Fibroblast of lung (primary cell): Measurements from ENCODE around the gene PRPH. TPM values are rescaled to one million over a fixed set of nuclear protein-coding genes. Genes with fewer than 3 reads are reported as not detected.

Experiments used
- DNase-seq, 2 donors: peaks; one replicate each; pipeline versions ENCODE4 v3.0.0 to v3.0.0-alpha.2; 2010; ENCODE audit warnings: low read depth in 2 of 2
- H2AFZ ChIP-seq: 2 replicates; pipeline ENCODE4 v1.5.1; 2012; ENCODE audit warnings: low read length, control low read depth, inconsistent platforms
- H3K27ac ChIP-seq: 2 replicates; pipeline ENCODE4 v1.5.1; 2011; ENCODE audit warnings: low read length, control low read depth; ENCODE audit not compliant: insufficient read depth
- H3K27me3 ChIP-seq: 2 replicates; pipeline ENCODE4 v1.5.1; 2011; ENCODE audit warnings: mild to moderate bottlenecking, low read length; ENCODE audit not compliant: control insufficient read depth, insufficient read depth
- H3K36me3 ChIP-seq: 2 replicates; pipeline ENCODE4 v1.5.1; 2011; ENCODE audit warnings: low read length; ENCODE audit not compliant: control insufficient read depth, insufficient read depth
- H3K4me1 ChIP-seq: 2 replicates; pipeline ENCODE4 v1.5.1; 2011; ENCODE audit warnings: low read length; ENCODE audit not compliant: control insufficient read depth, insufficient read depth; ENCODE audit errors: extremely low read depth
- H3K4me2 ChIP-seq: 2 replicates; pipeline ENCODE4 v1.5.1; 2011; ENCODE audit warnings: low read length, control low read depth; ENCODE audit not compliant: insufficient read depth; ENCODE audit errors: extremely low read depth
- H3K4me3 ChIP-seq, 4 experiments: fragments of 200-600 bp in 1 of 4; sonication (generic) in 1 of 4; replicated peaks in 1 of 4; 2 replicates each; pipeline ENCODE4 v1.5.1; 2011 to 2016; ENCODE audit warnings: low read length in 4 of 4, low read depth in 3 of 4, mild to moderate bottlenecking in 3 of 4, control low read depth in 2 of 4, inconsistent platforms in 1 of 4, mixed read lengths in 1 of 4; ENCODE audit not compliant: insufficient read depth in 1 of 4; ENCODE audit errors: control extremely low read depth in 1 of 4
- H3K79me2 ChIP-seq: 2 replicates; pipeline ENCODE4 v1.5.1; 2012; ENCODE audit warnings: mild to moderate bottlenecking, low read length, inconsistent platforms; ENCODE audit not compliant: control insufficient read depth, insufficient read depth
- H3K9ac ChIP-seq: 2 replicates; pipeline ENCODE4 v1.5.1; 2011; ENCODE audit warnings: mild to moderate bottlenecking, low read length, control low read depth; ENCODE audit not compliant: insufficient read depth
- H3K9me3 ChIP-seq: 2 replicates; pipeline ENCODE4 v1.5.1; 2012; ENCODE audit warnings: low read depth, low read length; ENCODE audit not compliant: control insufficient read depth, insufficient read depth
- H4K20me1 ChIP-seq: 2 replicates; pipeline ENCODE4 v1.5.1; 2011; ENCODE audit warnings: low read length; ENCODE audit not compliant: control insufficient read depth, insufficient read depth; ENCODE audit errors: extremely low read depth
- EZH2 ChIP-seq: IDR thresholded peaks from 2 replicates; pipeline ENCODE4 v1.5.1; 2012; ENCODE audit warnings: low read length, control low read depth, mild to moderate bottlenecking; ENCODE audit errors: missing control alignments
- polyA plus RNA-seq, 2 donors: library from polyadenylated mRNA; depleted of rRNA in 1 of 2; stranded (reverse) in 1 of 2; unstranded in 1 of 2; fragments of >200 nt; gene quantifications; 2 replicates each; pipeline ENCODE4 v1.2.1, GENCODE V29; 2011 to 2012; ENCODE audit warnings: missing spikeins in 1 of 2
- total RNA-seq: library from RNA; depleted of rRNA; stranded (reverse); fragments of >200 nt; gene quantifications from 2 replicates; pipeline ENCODE4 v1.2.1, GENCODE V29; 2014
- TF ChIP-seq, protein P1 (sequence below), 2 donors: IDR thresholded peaks in 1 of 2; conservative IDR thresholded peaks in 1 of 2; 1 replicate in 1 of 2; 2 replicates in 1 of 2; pipeline ENCODE4 v1.5.1; 2011 to 2012; ENCODE audit warnings: low read length in 2 of 2, control low read depth in 1 of 2, inconsistent platforms in 1 of 2, low read depth in 1 of 2, mild to moderate bottlenecking in 1 of 2

Gene PRPH
- total and polyA plus RNA-seq, 2 donors (not counting 1 experiment from before 2014, with no cell fraction given) = 0.06 to 0.50 TPM

DNA sequence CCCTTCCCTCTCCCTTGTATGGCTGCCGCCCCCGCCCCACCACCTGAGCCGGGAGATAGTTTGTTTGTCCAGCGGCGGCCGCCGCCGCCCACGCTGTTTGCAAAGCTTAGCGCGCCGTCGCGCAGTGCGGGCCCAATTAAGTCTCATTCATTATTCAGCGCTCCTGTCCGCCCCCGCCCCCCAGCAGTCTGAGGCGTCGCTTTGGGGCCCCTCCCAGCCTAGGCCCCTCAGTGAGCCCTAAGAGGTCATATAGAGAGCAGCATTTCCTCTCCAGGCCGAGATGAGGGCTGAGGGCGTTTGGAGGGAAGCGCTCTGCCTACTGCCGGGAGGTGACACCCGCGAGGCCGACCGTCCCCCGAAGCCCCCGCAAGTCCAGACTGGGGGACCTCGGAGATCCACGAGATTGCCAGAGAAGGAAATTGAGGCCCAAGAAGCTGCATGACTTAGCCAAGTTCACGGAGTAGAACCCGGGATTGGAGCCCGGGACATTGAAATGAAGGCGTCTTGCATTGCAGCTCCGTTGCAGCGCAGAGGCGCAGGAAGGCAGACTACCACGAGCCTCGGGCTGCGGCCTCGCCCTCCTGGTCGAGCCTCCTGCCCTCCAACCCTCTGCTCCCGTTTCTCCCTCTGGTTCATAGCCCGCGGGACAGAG lies 51.8 kb downstream of the PRPH start, which contains the start of gene DNAJC22:
Gene DNAJC22, plus strand, starts transcription at position 230 of the 652 bp plus-strand sequence. CDS start 1,985 bp downstream, outside the sequence.
- H2AFZ ChIP-seq = no peak within 1 kb of the TSS
- no peaks in the 10 kb centered on the region for H3K9me3 ChIP-seq
- no peaks in the 10 kb centered on the region for H4K20me1 ChIP-seq
- H3K4me3 ChIP-seq = peak within 1 kb of the TSS; percentile 44 to 52 (median 46)
- no peak within 1 kb of the TSS for H3K27ac ChIP-seq
- H3K4me2 ChIP-seq = peak within 1 kb of the TSS; percentile 84
- H3K27me3 ChIP-seq = peaks cover 31% of the 10 kb centered on the region
- peaks cover 25% of the 10 kb centered on the region for H3K4me1 ChIP-seq
- no peaks in the 10 kb centered on the region for H3K36me3 ChIP-seq
- H3K79me2 ChIP-seq = no peaks in the 10 kb centered on the region
- TF ChIP-seq, protein P1, sequence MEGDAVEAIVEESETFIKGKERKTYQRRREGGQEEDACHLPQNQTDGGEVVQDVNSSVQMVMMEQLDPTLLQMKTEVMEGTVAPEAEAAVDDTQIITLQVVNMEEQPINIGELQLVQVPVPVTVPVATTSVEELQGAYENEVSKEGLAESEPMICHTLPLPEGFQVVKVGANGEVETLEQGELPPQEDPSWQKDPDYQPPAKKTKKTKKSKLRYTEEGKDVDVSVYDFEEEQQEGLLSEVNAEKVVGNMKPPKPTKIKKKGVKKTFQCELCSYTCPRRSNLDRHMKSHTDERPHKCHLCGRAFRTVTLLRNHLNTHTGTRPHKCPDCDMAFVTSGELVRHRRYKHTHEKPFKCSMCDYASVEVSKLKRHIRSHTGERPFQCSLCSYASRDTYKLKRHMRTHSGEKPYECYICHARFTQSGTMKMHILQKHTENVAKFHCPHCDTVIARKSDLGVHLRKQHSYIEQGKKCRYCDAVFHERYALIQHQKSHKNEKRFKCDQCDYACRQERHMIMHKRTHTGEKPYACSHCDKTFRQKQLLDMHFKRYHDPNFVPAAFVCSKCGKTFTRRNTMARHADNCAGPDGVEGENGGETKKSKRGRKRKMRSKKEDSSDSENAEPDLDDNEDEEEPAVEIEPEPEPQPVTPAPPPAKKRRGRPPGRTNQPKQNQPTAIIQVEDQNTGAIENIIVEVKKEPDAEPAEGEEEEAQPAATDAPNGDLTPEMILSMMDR (conservative IDR thresholded peaks at IDR 0.05 in 1 of 2, IDR thresholded peaks at IDR 0.05 in 1 of 2; ENCODE audit: low read depth in 1 of 2, low read length in 2 of 2) = no peak
- peak; percentile 58 for TF ChIP-seq EZH2
- DNase-seq = peak in 1 of 2 donors; percentile 27
- peak within 1 kb of the TSS; percentile 12 for H3K9ac ChIP-seq

DNA sequence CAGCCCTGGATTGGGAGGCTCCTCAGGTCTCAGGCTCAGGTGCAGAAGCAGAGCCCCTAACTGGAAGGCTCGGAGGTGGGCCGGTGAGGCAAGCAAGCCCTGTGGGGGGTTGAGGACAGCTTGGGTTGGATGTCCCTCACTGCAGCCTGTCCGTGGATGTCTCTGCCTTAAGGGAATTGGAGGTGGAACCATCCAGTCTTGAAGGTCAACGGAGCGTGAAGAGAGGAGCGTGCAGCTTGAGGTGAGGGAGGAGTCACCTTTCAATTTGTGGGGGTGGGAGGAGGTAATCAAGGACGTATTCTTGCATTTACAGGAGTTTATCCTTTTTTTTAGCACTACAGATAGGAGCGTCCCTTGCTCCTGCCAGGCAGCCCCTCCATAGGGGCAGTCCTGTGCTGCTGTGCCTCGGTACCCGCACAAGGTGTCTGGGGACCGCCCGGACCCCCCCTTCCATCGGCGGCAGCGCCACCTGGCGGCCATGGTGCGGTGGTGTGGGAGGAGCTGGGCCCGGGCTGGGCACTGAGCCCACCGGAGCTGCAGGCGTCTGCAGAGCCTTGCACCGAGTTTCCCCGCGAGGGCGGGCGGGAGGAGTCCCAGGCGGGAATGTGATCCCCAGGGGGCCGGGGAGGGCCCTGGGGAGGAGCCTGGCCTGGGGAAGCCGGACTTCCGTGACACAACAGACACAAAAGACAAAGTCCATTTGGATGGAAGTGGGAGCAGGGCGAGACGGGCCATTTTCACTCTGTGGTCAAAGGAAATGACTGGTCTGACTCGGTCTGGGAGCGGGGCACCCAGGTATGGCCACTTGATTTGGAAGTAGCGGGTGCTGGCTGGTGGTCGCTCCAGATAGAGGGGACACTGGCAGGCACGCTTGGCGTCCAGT lies 52.6 kb downstream of the PRPH start:
- Histone ChIP-seq H3K27me3 (peaks cover 25% of the 10 kb centered on the region), H3K4me2 (peak overlapping the region; percentile 84), H3K9me3 (no peaks in the 10 kb centered on the region), H3K4me3 (peak overlapping the region; percentile 44 to 55 (median 49)), H2AFZ (peak overlapping the region; percentile 66), H4K20me1 (no peaks in the 10 kb centered on the region), H3K9ac (peak overlapping the region; percentile 36), H3K79me2 (no peaks in the 10 kb centered on the region), H3K27ac (no peak overlapping the region), H3K36me3 (no peaks in the 10 kb centered on the region), H3K4me1 (peaks cover 25% of the 10 kb centered on the region)
- TF ChIP-seq, protein P1 (conservative IDR thresholded peaks at IDR 0.05 in 1 of 2, IDR thresholded peaks at IDR 0.05 in 1 of 2; ENCODE audit: low read depth in 1 of 2, low read length in 2 of 2) = peak; percentile 70 to 81
- peak; percentile 19 for TF ChIP-seq EZH2
- DNase-seq = peak; percentile 89 to 90

Other genes starting within 250 kb of the PRPH start
- gene KMT2D, start 234.4 kb upstream of the PRPH start, total RNA-seq = 21.1 and 33.0 TPM in 2 replicates
- gene KMT2D, start 234.4 kb upstream of the PRPH start, polyA plus RNA-seq = 7.3 and 10.0 TPM in 2 replicates
- gene RHEBL1, start 225.2 kb upstream of the PRPH start, total RNA-seq = 0.33 and 0.51 TPM in 2 replicates
- 0.28 and 0.41 TPM in 2 replicates for gene RHEBL1, start 225.2 kb upstream of the PRPH start, polyA plus RNA-seq
- gene DHH, start 200.3 kb upstream of the PRPH start, total RNA-seq = under 0.01 TPM in 2 replicates
- 0.01 TPM in 2 replicates for gene DHH, start 200.3 kb upstream of the PRPH start, polyA plus RNA-seq
- 53.2 and 54.2 TPM in 2 replicates for gene LMBR1L, start 184.3 kb upstream of the PRPH start, total RNA-seq
- 28.0 and 30.9 TPM in 2 replicates for gene LMBR1L, start 184.3 kb upstream of the PRPH start, polyA plus RNA-seq
- gene TUBA1B, start 163.8 kb upstream of the PRPH start, total RNA-seq = 656 and 1,258 TPM in 2 replicates
- 3,083 and 6,675 TPM in 2 replicates for gene TUBA1B, start 163.8 kb upstream of the PRPH start, polyA plus RNA-seq
- gene TUBA1A, start 106.1 kb upstream of the PRPH start, total RNA-seq = 772 and 888 TPM in 2 replicates
- gene TUBA1A, start 106.1 kb upstream of the PRPH start, polyA plus RNA-seq = 2,642 and 3,496 TPM in 2 replicates
- gene TUBA1C, start 30.1 kb upstream of the PRPH start, total RNA-seq = 121 and 164 TPM in 2 replicates
- 1,111 and 2,663 TPM in 2 replicates for gene TUBA1C, start 30.1 kb upstream of the PRPH start, polyA plus RNA-seq
- gene TROAP, start 28.1 kb downstream of the PRPH start, total RNA-seq = 0.51 and 6.3 TPM in 2 replicates
- 4.8 and 22.4 TPM in 2 replicates for gene TROAP, start 28.1 kb downstream of the PRPH start, polyA plus RNA-seq
- gene C1QL4, start 42.0 kb downstream of the PRPH start, total RNA-seq = 0.17 TPM in 1 of 2 replicates, not detected in the other
- gene C1QL4, start 42.0 kb downstream of the PRPH start, polyA plus RNA-seq = 0.10 TPM in 1 of 2 replicates, not detected in the other
- gene DNAJC22, start 51.7 kb downstream of the PRPH start, total RNA-seq = 4.6 and 4.8 TPM in 2 replicates
- 2.4 and 5.7 TPM in 2 replicates for gene DNAJC22, start 51.7 kb downstream of the PRPH start, polyA plus RNA-seq
- gene SPATS2, start 72.3 kb downstream of the PRPH start, total RNA-seq = 14.1 and 22.1 TPM in 2 replicates
- gene SPATS2, start 72.3 kb downstream of the PRPH start, polyA plus RNA-seq = 33.2 and 43.6 TPM in 2 replicates
- gene KCNH3, start 243.9 kb downstream of the PRPH start, total RNA-seq = 0.17 and 0.26 TPM in 2 replicates
- 0.05 and 0.09 TPM in 2 replicates for gene KCNH3, start 243.9 kb downstream of the PRPH start, polyA plus RNA-seq